HG03103 (cell line): Measurements from ENCODE around the gene NSMCE3.
A peak's percentile ranks its signal among the peaks of the same experiment; 100 is the strongest.
"Not testable (repeated sequence)": the region's sequence is repeated elsewhere in the genome, so short reads cannot be mapped to it uniquely, and the experiment has no call there.

Experiments used
- ATAC-seq: cut with Tn5 transposase; IDR thresholded peaks from one replicate; pipeline ENCODE4 v1.9.1; 2021; ENCODE audit warnings: low read depth; ENCODE audit not compliant: unreplicated experiment

Gene NSMCE3

DNA sequence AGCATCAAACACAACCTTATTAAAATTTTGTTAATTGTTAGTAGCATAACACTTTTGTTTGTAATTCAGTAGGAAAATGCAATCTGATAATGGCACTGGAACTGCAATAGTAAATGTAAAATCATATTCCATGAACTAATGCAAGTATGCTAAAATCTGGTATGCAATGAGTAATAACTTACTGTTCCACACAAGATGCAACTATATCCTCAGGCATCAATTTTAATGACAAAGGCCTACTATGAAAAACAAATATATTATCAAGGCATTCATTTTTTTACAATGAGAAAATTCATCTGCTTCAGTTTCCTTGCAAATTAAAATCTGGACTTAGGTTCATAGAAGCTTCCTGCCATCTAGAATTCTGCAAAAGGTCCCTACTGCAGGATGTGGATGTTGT is 1.4 kb upstream of the NSMCE3 start:
- ATAC-seq = no peak

DNA sequence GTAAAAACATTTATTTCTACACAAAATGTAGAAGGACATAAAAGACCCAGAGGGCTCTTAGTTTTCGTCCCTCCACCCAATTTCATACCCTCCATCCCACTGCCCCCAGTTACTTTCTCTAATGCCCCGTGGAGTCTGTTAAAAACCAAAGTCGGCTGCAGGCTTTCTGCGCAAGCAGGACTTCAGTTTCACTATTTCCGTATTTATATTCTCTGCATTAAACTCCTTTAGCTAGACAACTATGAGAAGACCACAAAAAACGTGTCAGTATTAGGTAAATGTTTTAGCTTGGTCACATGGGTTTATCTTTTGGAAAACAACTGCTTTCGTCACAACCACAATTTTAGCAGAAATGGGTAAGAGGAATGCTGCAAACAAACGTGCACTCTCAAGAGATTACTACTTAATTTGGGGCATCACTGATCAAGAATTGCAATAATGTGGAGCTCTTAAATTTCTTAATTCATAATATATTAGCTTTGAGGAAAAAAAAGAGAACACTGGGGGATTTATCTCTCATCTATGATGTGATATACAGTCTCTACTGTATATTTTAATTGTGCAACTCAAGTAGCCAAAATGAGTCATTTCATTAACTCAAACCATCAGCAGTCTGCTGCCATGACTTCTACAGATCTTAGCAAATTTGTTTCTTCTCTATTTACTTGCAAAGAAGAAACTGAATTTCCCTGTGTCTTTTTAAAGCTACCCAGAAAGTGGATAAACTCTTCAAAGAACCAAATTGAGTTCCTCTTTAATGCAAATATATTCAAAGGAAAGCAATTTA is 740 bp upstream of the NSMCE3 start:
- peak; percentile 25 for ATAC-seq

DNA sequence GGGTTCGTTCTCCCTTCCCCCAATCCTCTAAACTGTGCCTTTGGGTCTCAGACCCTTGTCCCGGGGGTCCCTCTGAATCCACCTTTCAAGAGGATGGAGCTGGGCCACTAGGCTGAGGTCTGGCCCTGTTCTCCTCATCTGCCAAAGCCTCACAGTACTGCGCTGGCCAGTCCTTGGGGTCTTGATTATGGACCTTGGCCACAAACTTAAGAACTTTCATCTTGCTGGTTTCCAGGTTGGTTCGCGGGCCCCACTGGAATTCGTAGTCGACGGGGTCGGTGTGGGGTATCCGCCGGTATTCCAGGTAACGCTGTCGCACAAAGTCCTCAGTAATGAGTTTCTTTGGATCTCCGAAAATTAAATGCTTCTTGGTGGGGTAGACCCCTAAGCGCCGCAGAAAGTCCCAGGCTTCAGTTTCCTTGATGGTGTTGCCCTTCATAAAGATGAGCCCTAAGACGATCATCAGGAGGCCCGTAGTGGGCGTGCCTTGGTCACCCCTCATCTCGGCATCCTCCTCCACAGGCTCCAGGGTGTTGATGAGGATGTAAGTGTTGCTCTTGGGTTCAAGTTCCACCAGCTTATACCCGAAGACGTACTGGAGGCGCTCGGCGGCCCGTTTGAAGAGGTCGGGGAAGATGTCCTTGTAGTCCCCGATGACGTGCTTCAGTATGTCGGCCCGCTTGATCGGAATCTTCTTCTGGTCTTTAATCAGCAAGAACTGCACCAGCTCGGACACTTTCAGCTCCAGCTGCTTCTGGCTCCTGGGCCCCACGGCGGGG is 727 bp downstream of the NSMCE3 start:
- ATAC-seq = peak; percentile 25

DNA sequence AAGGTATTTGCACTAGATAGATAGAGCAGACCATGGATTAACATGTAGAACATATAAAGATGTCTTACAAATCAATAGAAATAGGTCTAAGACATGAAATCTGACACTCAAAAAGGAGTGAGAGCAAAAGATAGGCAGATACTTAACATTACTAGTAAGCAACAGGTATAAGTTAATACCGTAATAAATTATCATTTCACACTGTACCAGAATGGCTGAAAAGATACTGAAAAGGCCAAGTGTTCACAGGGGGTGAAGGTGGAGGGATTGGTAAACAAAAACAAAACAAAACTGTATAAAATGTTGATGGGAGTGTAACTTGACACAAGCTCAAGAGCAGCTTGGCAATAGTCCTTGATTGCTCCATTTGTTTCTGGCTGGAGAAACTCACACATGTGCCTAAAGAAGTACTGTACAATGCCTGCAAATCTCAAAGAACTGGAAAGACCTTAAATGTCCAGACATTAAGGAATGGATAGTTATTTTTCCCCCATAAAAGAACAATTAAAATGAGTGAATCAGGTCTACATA is 3.5 kb downstream of the NSMCE3 start:
- ATAC-seq = no peak

DNA sequence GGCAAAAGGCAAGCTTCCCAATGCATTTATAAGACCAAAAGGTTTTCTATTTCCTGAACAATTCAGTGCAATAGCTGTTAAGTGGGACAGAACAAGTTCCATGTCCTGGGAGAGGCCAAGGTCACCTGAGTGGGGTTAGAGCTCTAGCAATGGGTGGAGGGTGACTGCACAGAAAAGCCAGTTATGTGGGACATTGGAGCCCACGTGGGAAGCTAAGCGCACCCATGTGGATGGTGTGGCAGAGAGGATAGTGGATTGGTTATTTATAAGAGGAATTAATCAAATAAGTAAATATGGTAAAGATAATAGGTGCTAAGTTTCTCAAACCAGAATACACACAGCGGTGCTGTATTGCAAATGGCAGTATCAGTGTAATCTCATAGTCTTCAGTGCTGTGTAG is 6.3 kb downstream of the NSMCE3 start:
- ATAC-seq = no peak

DNA sequence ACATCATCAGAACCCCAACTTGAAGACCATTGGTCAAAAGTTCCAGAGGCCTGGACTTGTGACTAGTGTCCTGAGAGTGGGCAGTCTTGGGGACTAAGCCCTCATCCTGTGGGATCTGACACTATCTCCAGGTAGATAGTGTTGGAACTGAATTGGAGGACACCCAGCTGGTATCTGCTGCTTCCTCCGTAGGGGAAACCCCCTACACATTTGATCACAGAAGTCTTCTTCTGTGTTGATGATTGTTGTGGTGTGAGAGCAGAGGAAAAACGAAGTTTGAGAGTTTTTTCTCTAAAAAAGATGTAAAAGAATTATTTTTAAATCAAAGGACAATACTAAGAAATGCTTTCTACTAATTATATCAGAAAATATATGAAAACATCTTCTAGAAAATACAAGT is 6.9 kb downstream of the NSMCE3 start:
- no peak for ATAC-seq

DNA sequence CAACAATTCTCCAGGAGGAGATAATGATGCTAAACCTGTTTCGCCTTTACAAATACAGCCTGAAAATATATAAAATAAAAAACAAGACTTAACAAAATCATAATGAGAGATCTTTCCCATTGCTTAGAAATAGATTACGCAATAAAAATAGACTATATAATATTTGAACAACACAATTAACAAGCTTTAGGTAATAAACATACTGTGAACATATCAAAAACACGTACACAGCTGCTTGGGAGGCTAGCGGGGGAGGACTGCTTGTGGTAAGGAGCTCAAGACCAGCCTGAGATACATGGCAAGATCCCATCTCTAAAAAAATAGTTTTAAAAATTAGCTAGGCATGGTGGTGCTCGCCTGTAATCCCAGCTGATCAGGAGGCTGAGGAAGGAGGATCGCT is 8.7 kb downstream of the NSMCE3 start:
- ATAC-seq = no peak

DNA sequence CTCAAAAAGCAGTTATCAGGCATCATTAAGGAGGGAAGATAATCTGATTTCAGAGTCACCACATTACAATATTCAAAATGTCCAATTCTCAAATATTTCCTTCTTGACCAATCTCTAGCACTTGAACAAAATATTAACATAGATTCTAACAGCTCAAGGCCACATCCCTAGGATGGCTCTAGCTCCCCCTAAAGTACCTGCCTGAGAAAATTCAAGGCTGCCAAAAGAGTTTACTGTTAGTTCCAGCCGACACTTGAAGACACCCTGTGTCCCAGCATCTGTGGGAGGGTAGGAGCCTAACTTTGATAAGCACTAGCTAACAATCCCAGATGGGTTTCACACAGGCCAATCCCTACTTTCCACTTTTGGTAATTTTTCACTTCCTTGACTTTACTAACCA is 10.4 kb downstream of the NSMCE3 start:
- no peak for ATAC-seq

DNA sequence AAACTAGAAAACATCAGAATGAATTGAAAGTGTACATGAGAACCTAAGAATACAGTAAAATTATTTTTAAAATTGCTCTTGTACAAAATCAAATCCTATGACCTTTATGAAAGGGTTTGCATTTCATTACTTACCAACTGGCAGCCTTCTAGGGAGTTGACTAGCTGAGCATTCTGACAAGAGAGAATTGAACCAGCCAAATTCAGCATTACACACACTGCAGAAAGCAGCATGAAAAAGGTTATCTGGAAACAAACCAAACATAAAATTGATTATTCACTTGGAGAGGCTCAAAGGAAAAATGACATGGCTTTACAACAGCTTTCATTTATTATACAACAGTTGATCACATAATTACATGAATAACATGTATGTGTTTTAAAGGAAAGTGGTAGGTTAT is 17.4 kb downstream of the NSMCE3 start:
- ATAC-seq = no peak

DNA sequence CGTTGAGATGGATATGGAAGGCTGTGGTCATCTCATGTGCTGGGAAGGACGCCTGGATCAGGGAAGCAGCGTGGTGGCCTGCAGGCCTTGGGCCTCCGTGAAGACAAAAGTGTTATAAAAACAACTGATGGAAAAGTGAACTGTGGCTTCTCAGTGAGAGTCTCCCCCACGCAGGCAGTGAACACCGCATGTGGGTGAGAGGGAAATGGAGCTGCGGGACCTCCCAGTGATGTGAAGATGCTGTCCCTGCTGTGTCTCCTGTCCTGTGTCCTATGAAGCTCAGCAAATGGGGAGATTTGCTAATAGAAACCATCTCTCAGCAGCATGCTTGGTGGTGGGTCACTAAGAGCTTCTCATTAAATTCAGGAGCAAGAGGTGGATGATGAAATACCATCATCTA is 25.1 kb downstream of the NSMCE3 start:
- ATAC-seq = no peak

DNA sequence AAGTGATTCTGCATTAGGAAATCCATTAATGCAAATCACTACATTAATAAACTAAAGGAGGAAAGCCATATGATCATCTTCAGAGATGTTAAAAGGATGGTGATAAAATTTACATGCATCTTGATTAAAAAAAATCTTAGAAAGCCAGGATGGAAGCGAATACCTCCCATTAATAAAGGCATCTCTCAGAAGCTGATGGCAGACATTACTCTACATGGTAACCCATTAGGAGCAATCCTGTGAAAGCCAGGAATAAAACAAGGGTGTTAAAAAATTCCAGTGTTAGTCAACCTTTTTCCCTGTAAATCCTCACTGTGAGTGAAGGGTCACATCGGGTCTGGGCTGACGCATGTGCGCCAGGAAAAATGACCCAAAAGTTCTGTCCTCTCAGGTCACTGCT is 25.5 kb downstream of the NSMCE3 start:
- ATAC-seq = no peak

DNA sequence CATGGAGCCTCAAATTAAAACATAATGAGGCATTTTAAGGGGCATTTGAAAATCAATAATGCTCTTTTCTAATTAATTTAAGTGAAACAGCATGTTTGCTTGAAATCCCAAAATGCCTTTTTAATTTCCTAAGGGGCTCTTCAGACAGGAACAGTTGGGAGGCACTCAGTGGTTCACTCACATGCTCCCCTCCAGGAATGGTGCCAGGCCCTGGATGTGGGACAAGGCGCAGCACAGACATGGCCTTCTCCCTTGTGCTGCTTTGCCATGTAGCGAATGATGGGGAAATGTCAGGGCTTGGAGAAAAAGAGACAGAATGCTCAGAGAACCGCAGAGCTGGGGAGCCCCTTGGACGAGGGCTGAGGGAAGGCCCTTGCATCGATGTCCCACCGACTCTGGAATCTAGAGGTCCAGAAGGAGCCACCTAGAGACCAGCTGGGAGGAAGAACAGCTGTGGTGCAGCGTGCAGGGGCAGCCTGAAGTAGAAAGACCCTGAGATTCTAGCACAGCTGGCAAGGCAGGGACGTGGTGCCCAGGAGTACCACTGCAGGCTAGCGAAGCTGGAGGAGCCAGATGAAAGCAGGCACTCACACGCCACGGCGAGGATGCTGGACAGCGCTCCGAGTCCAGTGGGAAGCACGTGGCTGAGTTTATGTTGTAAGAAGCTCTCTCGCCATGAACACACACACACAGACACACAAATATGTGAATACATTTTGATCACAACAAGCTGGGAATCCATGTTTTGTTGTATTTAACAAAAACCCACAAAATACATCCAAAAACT is 27.0 kb downstream of the NSMCE3 start:
- ATAC-seq = no peak

DNA sequence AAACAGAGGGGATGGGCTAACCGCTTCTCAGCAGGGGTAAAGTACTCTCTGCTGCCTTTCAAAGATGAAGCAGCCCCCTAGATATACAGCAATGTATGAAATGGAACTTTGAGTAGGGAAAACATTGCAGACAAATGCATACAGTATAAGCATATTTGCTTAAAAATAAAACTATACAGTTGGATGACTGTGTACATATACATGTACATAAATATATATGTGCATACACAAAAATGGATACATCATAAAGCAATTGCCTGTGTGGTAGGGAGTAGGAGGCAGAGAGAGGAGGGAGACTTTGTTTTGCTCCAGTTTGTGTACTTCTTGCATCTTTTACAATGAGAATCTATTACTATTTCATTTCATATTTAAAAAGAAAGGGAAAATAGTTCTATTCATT is 28.4 kb downstream of the NSMCE3 start:
- ATAC-seq = no peak

DNA sequence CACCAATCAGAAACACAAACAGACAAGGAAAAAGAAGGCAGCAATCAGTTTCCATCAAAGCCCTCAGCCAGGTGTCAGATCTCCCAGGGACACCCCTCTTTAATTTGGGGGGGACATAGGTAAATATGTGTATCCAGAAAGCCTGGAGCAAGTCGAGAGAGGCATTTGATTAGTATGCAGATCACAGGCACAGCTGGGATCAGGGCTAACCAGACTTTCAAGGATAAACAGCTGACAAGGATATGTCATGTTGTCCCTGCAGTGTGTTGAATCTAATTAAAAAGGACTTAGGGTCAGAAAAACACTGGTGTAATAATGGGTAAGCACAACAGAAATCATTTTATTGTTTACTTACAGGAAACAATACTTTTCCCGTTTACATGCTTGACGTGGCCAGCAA is 30.2 kb downstream of the NSMCE3 start:
- ATAC-seq = no peak

DNA sequence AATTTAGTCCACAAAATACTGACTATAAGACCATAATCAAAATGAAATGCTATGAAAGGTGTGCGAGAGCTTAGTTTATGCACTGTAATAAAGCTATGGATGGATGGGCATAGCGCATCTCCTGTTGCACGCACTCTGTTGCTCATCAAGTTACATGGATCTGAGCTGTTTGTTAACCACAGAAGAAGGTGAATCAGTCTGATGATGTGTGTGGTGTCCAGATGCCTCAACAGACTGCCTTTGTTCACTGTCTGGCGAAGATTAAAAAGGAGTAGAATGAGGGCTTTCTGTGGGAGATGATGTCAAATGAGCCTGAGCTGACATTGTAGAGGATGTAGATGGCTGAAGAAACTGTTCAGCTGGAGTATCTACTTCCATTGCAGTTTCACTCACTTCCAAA is 36.1 kb downstream of the NSMCE3 start:
- no peak for ATAC-seq

DNA sequence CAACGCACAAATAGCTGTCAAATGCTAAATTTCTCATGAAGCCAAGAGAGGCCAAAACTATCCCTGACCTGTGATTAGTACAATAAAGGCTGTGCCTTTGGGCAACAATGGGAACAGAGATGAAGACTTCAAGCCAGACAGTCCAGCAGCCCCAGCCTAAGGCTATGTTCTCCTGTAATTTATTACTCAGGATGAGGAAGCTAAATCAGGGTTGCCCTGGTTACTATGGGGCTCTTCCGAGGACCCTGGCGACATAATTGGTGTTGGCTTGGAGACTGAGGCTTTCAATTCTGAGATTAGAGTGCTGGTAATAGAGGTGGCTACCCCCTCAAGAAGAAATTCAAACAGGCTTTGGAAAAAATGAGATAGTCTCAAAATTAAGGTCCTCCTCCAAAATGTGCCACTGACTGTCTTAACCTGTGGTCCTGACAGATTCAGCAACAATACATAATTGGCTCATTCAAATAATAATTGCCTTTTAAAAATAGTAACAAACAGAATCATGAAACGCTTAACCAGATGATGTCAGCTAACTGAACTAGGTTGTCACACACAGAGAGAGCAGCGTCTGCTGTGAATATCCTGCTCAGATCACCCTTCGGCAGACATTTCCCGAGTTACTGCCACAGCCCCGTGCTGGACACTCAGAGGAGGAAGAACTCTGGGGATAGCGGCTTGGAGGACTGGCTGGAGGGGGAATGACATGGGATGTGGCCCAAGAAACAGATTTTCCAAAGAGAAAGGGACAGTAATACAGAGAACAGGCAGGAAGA is 43.0 kb downstream of the NSMCE3 start:
- ATAC-seq = no peak

DNA sequence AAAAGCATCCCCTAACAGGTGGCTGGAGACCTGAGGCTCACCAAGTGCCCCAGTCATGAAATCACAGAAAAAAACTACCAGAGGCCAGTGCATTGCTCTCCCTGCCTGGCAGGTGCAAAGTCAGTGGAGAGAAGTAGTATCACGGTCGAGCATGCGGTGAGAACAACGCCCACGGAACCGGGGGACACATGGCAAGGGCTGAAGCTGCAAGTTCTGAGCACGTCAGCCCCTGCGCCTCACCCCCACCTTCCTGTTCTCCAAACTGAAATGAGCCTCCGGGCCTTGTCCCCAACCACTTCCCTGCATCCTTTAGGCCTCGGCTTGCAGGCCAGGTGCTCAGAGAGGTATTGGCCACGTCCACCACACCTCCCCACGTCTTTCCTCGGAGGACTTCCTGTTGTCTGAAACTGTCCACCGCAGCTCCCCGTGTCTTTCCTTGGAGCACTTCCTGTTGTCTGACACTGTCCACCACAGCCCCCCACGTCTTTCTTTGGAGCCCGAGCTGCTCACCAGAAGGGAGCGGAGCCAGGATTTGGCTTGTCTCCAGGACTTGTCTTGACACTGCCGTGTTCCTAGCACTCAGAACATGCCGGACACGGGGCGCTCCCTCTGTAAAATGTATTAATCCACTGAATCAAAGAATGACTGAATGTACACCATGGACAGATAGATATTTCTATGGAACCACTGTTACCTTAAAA is 43.9 kb downstream of the NSMCE3 start:
- no peak for ATAC-seq

DNA sequence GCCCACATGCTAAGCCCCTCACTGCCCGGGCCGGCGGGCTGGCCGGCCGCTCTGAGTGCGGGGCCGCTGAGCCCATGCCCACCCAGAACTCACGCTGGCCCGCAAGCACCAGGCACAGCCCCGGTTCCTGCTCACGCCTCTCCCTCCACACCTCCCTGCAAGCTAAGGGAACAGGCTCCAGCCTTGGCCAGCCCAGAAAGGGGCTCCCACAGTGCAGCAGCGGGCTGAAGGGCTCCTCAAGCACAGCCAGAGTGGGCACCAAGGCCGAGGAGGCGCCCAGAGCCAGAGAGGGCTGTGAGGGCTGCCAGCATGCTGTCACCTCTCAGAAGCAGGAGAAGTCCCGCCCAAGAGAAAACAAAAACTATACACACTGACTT is 44.6 kb downstream of the NSMCE3 start:
- not testable (repeated sequence) for ATAC-seq

DNA sequence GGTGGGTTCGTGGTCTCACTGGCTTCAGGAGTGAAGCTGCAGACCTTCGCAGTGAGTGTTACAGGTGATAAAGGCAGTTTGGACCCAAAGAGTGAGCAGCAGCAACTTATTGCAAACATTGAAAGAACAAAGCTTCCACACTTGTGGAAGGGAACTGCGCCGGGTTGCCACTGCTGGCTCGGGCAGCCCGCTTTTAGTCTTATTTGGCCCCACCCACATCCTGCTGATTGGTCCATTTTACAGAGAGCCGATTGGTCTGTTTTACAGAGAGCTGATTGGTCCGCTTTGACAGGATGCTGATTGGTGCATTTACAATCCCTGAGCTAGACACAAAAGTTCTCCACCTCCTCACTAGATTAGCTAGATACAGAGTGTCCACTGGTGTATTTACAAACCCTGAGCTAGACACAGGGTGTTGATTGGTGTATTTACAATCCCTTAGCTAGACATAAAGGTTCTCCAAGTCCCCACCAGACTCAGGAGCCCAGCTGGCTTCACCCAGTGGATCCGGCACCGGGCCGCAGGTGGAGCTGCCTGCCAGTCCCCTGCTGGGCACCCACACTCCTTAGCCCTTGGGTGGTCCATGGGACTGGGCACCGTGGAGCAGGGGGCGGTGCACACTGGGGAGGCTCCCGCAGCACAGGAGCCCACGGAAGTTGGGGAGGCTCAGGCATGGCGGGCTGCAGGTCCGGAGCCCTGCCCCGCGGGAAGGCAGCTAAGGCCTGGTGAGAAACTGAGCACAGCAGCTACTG is 45.2 kb downstream of the NSMCE3 start:
- ATAC-seq = not testable (repeated sequence)
